ENCODE data around the gene TLL2.

The TLL2 gene

DNA sequence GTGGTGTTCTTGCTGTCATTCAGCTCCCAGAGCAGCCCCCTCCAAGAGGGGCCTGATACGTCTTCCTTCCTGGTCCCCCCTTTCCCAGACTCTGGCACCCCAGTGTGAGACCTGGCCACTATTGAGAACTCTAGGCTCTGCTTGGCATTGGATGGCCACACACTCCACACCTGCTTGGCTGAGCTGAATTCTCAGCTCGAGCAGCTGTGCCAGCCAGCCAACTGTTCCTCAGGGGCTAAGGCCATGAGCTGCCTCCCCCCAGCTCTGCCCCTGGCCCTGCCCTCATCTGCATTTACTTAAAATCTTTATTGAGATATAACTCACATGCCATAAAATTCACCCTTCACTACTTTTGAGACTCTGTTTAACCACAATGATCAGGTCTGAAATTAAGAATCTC, 6.7 kb downstream of the TLL2 start:
- Histone ChIP-seq H3K9me3 (ENCODE audit: insufficient read depth, low read length, severe bottlenecking) (no peaks in the 10 kb centered on the region), H3K4me1 (ENCODE audit: insufficient read depth, low read length) (no peaks in the 10 kb centered on the region), H3K36me3 (ENCODE audit: insufficient read depth, low read length) (no peaks in the 10 kb centered on the region), H3K4me2 (ENCODE audit: insufficient read depth, low read length) (no peak overlapping the region), H3K27ac (ENCODE audit: low read length) (no peak overlapping the region), H3K9ac (ENCODE audit: low read depth, low read length) (no peak overlapping the region), H4K20me1 (ENCODE audit: insufficient read depth, low read length) (peaks cover 13% of the 10 kb centered on the region), H3K27me3 (ENCODE audit: insufficient read depth, low read length, poor library complexity) (peaks cover 19% of the 10 kb centered on the region), H2AFZ (ENCODE audit: low read depth, low read length) (no peak overlapping the region), H3K4me3 (ENCODE audit: low read depth in 1 of 2, low read length in 2 of 2) (no peak overlapping the region), H3K79me2 (ENCODE audit: insufficient read depth, low read length) (no peaks in the 10 kb centered on the region)
- ATAC-seq (ENCODE audit: insufficient read depth, low read depth): no peak
- no peak for DNase-seq
- TF ChIP-seq EZH2 (IDR thresholded peaks at IDR 0.05; ENCODE audit: borderline replicate concordance, low read depth, low read length, severe bottlenecking): no peak
- TF ChIP-seq, protein P1, sequence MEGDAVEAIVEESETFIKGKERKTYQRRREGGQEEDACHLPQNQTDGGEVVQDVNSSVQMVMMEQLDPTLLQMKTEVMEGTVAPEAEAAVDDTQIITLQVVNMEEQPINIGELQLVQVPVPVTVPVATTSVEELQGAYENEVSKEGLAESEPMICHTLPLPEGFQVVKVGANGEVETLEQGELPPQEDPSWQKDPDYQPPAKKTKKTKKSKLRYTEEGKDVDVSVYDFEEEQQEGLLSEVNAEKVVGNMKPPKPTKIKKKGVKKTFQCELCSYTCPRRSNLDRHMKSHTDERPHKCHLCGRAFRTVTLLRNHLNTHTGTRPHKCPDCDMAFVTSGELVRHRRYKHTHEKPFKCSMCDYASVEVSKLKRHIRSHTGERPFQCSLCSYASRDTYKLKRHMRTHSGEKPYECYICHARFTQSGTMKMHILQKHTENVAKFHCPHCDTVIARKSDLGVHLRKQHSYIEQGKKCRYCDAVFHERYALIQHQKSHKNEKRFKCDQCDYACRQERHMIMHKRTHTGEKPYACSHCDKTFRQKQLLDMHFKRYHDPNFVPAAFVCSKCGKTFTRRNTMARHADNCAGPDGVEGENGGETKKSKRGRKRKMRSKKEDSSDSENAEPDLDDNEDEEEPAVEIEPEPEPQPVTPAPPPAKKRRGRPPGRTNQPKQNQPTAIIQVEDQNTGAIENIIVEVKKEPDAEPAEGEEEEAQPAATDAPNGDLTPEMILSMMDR (IDR thresholded peaks at IDR 0.05; ENCODE audit: borderline replicate concordance, extremely low read depth, low read length, poor library complexity, severe bottlenecking): no peak

DNA sequence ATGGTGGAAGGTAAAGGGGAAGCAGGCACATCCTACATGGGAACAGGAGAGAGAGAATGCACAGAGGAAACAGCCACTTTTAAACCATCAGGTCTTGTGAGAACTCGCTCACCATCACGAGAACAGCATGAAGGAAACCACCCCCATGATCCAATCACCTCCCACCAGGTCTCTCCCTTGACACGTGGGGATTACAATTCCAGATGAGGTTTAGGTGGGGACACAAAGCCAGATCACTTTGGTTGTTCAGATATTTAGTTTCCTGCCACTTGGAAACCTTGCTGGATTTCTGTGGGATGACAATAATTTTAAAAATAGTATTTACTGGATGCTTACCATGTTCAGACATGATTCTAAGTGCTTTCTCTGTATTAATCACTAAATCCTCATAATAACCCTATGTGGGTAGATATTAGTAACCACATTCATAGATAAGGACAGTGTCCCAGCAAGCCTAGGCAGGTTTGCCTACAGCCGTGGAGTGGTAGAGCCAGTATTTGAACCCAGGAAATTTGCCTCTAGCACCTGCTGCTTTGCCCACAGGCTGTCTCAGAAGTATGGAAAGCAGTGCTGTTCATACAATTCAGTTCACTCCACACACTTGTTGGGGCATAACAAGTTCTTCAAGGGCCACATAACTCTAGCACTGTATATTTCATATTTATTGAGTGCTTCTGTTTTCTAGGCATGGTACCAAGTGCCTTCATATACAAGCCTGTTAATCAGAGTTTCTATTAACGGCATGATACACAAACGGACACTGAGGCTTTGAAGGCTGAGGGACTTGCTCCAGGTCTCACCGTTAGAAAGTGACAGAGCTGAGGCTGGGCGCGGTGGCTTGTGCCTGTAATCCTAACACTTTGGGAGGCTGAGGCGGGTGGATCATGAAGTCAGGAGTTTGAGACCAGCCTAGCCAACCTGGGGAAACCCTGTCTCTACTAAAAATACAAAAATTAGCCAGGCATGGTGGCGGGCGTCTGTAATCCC, 8.3 kb downstream of the TLL2 start:
- ATAC-seq (ENCODE audit: insufficient read depth, low read depth): no peak
- no peaks in the 10 kb centered on the region for H3K4me1 ChIP-seq (ENCODE audit: insufficient read depth, low read length)
- no peak for TF ChIP-seq EZH2 (IDR thresholded peaks at IDR 0.05; ENCODE audit: borderline replicate concordance, low read depth, low read length, severe bottlenecking)
- TF ChIP-seq, protein P1 (IDR thresholded peaks at IDR 0.05; ENCODE audit: borderline replicate concordance, extremely low read depth, low read length, poor library complexity, severe bottlenecking): no peak
- no peak overlapping the region for H2AFZ ChIP-seq (ENCODE audit: low read depth, low read length)
- no peaks in the 10 kb centered on the region for H3K36me3 ChIP-seq (ENCODE audit: insufficient read depth, low read length)
- no peak overlapping the region for H3K4me2 ChIP-seq (ENCODE audit: insufficient read depth, low read length)
- H3K79me2 ChIP-seq (ENCODE audit: insufficient read depth, low read length): no peaks in the 10 kb centered on the region
- H3K9me3 ChIP-seq (ENCODE audit: insufficient read depth, low read length, severe bottlenecking): no peaks in the 10 kb centered on the region
- H4K20me1 ChIP-seq (ENCODE audit: insufficient read depth, low read length): no peaks in the 10 kb centered on the region
- no peak overlapping the region for H3K27ac ChIP-seq (ENCODE audit: low read length)
- no peak for DNase-seq
- no peak overlapping the region for H3K4me3 ChIP-seq (ENCODE audit: low read depth in 1 of 2, low read length in 2 of 2)
- H3K9ac ChIP-seq (ENCODE audit: low read depth, low read length): no peak overlapping the region
- peaks cover 7% of the 10 kb centered on the region for H3K27me3 ChIP-seq (ENCODE audit: insufficient read depth, low read length, poor library complexity)

DNA sequence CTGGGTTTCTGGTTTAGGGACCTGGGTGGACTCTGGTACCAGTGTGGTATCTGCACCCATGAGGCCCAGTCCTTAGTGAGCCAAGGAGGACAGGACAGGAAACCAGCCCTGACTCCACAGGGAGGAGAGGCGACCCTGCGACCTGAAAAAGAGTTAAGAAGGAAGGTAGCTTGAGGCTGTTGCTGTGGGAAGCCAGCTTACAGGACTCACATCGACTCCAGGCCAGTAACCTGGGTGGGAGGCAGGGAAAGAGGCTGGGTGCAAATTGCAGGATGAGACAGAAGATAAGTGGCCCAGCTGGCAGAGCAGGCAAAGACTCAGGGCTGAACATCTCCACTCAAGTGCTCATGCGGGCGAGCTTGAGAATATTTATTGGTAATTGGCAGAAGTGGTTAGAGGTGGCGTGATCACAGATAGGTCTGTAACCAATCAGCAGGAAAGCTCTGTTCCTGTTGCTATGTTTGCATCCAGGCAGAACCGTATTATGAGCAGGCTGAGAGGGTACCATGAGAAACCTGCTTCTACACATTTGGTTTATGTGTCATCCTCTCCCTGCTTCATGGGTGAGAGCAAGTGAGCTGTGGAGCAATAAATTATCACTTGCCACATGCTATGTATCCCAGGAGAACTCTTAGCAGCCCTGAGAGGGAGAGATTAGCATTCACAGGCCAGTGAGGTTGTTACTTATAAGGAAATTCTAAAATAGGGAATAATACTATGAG, 11.0 kb downstream of the TLL2 start:
- no peak for DNase-seq
- H2AFZ ChIP-seq (ENCODE audit: low read depth, low read length): no peak overlapping the region
- no peak overlapping the region for H3K4me3 ChIP-seq (ENCODE audit: low read depth in 1 of 2, low read length in 2 of 2)
- no peak overlapping the region for H3K9ac ChIP-seq (ENCODE audit: low read depth, low read length)
- no peaks in the 10 kb centered on the region for H3K9me3 ChIP-seq (ENCODE audit: insufficient read depth, low read length, severe bottlenecking)
- no peak overlapping the region for H3K27ac ChIP-seq (ENCODE audit: low read length)
- peaks cover 7% of the 10 kb centered on the region for H3K27me3 ChIP-seq (ENCODE audit: insufficient read depth, low read length, poor library complexity)
- no peaks in the 10 kb centered on the region for H3K79me2 ChIP-seq (ENCODE audit: insufficient read depth, low read length)
- H3K4me1 ChIP-seq (ENCODE audit: insufficient read depth, low read length): no peaks in the 10 kb centered on the region
- H3K36me3 ChIP-seq (ENCODE audit: insufficient read depth, low read length): no peaks in the 10 kb centered on the region
- no peak for TF ChIP-seq EZH2 (IDR thresholded peaks at IDR 0.05; ENCODE audit: borderline replicate concordance, low read depth, low read length, severe bottlenecking)
- TF ChIP-seq, protein P1 (IDR thresholded peaks at IDR 0.05; ENCODE audit: borderline replicate concordance, extremely low read depth, low read length, poor library complexity, severe bottlenecking): no peak
- H4K20me1 ChIP-seq (ENCODE audit: insufficient read depth, low read length): no peaks in the 10 kb centered on the region
- H3K4me2 ChIP-seq (ENCODE audit: insufficient read depth, low read length): no peak overlapping the region
- no peak for ATAC-seq (ENCODE audit: insufficient read depth, low read depth)
